ENCODE data around the gene WRNIP1.
A peak's percentile ranks its signal among the peaks of the same experiment; 100 is the strongest.

WRNIP1 gene

DNA sequence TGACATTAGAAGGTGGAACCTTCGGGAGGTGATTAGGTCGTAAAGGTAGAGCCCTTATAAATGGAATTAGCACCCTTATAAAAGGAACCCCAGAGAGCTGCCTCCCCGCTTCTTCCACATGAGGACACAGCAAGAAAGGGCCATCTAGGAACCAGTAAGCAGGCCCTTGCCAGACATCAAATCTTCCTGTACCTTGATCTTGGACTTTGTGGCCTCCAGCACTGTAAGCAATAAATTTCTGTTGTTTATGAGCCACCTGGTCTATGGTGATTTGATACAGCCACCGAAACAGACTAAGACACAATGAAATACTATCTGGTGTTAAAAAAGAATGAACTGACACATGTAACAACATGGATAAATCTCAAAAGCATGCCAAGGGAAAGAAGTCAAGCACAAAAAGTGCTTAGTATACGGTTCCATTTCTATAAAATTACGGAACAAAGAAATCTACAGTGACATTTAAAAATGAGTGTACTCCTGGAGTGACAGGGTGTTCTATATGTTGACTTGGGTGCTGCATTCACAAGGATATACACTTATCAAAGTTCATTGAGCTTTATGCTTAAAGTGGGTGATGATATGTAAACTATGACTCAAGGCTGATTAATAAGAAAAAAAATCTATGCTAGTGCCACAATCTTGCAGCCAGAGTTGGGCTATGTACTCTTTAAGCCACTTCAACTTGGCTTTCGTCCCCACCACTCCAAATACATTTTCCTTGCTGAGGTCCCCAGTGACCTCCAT, 58.1 kb downstream of the WRNIP1 start:
- Histone ChIP-seq H3K27ac (no peak overlapping the region), H3K36me3 (peaks cover 0 to 5% (median 0%) of the 10 kb centered on the region in 3 donors)

DNA sequence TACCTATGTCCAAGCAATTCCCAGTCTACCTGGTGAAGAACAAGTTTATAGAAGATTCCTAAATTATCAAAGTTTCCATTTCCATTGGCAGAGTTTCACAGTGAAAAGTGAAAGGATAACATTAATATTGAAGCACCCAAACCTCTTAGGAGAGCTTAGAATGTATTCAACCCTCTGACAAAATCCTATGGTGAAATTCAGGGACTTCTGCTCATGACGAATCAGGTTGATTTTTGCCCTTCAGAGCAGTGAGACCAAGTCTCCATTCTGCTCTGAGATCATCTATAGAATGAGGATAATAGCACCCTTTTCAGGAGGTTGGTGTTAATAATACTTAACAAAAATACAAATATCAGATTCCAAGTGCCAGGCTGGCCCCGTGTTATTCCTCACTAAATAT, 60.9 kb downstream of the WRNIP1 start:
- DNase-seq, result no peak
- H3K27me3 ChIP-seq, result no peaks in the 10 kb centered on the region
- no peak overlapping the region for H3K27ac ChIP-seq
- no peak overlapping the region for H3K4me3 ChIP-seq
- intact Hi-C loops (cut with DNase I; ENCODE audit: low total_unique reads), result no loop called here
- H3K4me1 ChIP-seq, result peaks cover 0 to 3% (median 0%) of the 10 kb centered on the region in 4 donors
- H3K36me3 ChIP-seq, result peaks cover 0 to 5% (median 0%) of the 10 kb centered on the region in 3 donors
- no peaks in the 10 kb centered on the region for H3K9me3 ChIP-seq
- TF ChIP-seq CTCF (IDR thresholded peaks at IDR 0.05), result no peak

More for the DNA sequence above, 58.1 kb downstream of the WRNIP1 start:
- TF ChIP-seq CTCF (IDR thresholded peaks at IDR 0.05), result no peak
- Histone ChIP-seq H3K4me1 (peaks cover 0 to 20% (median 10%) of the 10 kb centered on the region in 4 donors), H3K9me3 (no peaks in the 10 kb centered on the region), H3K27me3 (no peaks in the 10 kb centered on the region), H3K4me3 (no peak overlapping the region)
- DNase-seq, result no peak
- intact Hi-C loops (cut with DNase I; ENCODE audit: low total_unique reads), result no loop called here

- Histone ChIP-seq H3K9me3 (no peaks in the 10 kb centered on the region), H3K36me3 (peaks cover 3 to 5% (median 3%) of the 10 kb centered on the region in 3 donors), H3K27ac (peak overlapping the region in 1 of 2 donors; percentile 25), H3K4me1 (peaks cover 0 to 3% (median 0%) of the 10 kb centered on the region in 4 donors), H3K4me3 (no peak overlapping the region), H3K27me3 (no peaks in the 10 kb centered on the region)
- no peak for TF ChIP-seq CTCF (IDR thresholded peaks at IDR 0.05)
- no peak for DNase-seq
- intact Hi-C loops (cut with DNase I; ENCODE audit: low total_unique reads), result no loop called here
Observed at GRCh38 chr6:2827142-2827541, 61.9 kb downstream of the WRNIP1 start.

DNA sequence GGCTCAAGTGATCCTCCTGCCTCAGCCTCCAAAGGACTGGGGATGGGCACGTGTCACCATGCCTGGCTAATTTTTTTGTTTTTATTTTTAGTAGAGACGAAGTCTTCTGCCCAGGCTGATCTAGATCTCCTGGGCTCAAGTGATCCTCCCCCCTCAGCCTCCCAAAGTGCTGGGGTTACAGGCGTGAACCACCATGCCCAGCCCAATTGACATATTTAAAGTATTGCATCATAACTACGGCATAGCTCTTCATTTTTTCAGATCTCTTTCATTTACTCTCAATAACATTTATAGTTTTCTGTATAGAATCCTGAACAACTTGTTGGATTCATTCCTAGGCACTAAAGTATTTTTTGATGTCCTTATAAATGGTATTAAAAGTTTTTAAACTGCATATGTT, 63.4 kb downstream of the WRNIP1 start:
- Histone ChIP-seq H3K36me3 (peaks cover 10 to 18% (median 13%) of the 10 kb centered on the region in 3 donors), H3K27me3 (no peaks in the 10 kb centered on the region), H3K4me1 (peaks cover 0 to 3% (median 0%) of the 10 kb centered on the region in 4 donors), H3K4me3 (no peak overlapping the region), H3K27ac (no peak overlapping the region), H3K9me3 (no peaks in the 10 kb centered on the region)
- DNase-seq, result no peak
- TF ChIP-seq CTCF (IDR thresholded peaks at IDR 0.05), result no peak
- intact Hi-C loops (cut with DNase I; ENCODE audit: low total_unique reads), result no loop called here

GRCh38 chr6:2829253-2829652, 64.1 kb downstream of the WRNIP1 start:
- Histone ChIP-seq H3K27ac (no peak overlapping the region), H3K9me3 (no peaks in the 10 kb centered on the region), H3K27me3 (no peaks in the 10 kb centered on the region), H3K4me1 (peaks cover 0 to 3% (median 0%) of the 10 kb centered on the region in 4 donors), H3K4me3 (no peak overlapping the region), H3K36me3 (peaks cover 14 to 24% (median 18%) of the 10 kb centered on the region in 3 donors)
- TF ChIP-seq CTCF (IDR thresholded peaks at IDR 0.05), result no peak
- no peak for DNase-seq
- intact Hi-C loops (cut with DNase I; ENCODE audit: low total_unique reads), result no loop called here

All from tibial artery (tissue), 4 donors.